HPDE6-E6E7 (cell line): Measurements from ENCODE around the gene GABARAP.

Experiments
- DNase-seq: peaks from one replicate; pipeline ENCODE4 v3.0.0; 2011; ENCODE audit warnings: missing footprints; ENCODE audit errors: extremely low spot score

The GABARAP gene

DNA sequence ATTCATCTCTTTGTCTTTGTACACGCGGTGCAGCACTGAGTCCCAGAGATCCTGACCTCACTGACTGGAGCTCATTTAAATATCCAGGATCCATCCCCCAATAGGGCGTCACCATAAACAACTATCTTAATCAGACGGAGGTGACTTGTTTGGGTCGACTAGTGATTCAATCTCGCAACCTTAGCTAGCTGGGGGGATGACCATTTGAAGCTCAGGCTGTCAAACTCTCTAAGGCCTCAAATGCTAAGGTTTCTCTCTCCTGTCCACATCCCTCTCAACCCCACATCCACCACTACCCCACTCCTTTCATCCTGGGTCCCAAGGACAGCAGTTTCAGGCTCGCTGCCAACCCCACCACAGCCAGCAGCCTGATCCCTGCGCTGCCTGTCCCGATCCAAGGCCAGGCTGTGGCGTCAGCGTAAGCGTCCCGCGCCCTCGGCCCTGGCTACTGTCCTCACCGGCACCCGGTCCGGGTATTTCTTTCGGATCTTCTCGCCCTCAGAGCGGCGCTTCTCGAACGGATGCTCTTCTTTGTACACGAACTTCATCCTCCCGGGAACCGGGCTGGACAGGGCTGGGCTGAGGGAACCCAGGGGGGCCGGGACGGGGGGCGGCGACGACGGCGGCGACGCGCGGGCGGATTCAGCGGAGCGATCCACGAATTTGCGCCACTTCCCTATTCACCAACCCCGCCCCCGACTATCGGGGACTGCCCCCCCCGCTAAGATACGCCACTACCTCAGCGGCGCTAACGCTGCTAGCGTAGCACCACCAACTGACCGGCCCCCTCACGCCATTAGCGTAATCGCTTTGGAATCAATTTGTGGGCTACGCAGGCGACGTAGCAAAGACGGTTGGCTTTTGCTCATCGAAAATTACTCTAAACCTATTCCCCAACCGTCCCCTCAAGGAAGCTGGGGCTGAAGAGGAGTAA is at the start of gene GABARAP:
TSS of gene GABARAP (minus strand) at position 667 of the 934 bp plus-strand sequence. CDS start at position 548, 119 bp downstream.
- DNase-seq: no peak

- DNase-seq: no peak
Measured at GRCh38 chr17:7290685-7291084, 48.4 kb upstream of the GABARAP start.

DNA sequence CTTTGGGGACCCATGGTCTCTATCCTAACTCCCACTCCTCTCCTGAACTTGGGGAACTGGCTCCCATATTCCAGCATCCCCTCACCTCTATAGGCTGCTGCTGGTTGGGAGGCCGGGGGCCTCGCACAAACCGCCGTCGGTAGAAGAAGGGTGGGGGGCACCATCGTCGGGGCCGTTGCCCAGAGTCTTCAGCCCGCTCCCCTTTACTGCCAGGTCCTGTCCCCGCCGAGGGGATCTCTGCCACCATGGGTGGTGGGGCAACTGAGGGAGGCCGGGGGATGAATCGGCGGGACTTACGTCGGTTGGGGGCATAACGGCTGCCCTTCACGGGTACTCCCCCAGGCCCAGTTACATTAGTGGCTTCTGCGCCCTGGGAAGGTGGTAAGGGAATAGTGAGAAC is 47.9 kb upstream of the GABARAP start:
- no peak for DNase-seq

- DNase-seq: no peak
Measured at GRCh38 chr17:7289256-7290032, 47.2 kb upstream of the GABARAP start.

- no peak for DNase-seq
Measured at GRCh38 chr17:7285679-7286078, 43.4 kb upstream of the GABARAP start.

- no peak for DNase-seq
Measured at GRCh38 chr17:7284911-7285310, 42.7 kb upstream of the GABARAP start.

DNA sequence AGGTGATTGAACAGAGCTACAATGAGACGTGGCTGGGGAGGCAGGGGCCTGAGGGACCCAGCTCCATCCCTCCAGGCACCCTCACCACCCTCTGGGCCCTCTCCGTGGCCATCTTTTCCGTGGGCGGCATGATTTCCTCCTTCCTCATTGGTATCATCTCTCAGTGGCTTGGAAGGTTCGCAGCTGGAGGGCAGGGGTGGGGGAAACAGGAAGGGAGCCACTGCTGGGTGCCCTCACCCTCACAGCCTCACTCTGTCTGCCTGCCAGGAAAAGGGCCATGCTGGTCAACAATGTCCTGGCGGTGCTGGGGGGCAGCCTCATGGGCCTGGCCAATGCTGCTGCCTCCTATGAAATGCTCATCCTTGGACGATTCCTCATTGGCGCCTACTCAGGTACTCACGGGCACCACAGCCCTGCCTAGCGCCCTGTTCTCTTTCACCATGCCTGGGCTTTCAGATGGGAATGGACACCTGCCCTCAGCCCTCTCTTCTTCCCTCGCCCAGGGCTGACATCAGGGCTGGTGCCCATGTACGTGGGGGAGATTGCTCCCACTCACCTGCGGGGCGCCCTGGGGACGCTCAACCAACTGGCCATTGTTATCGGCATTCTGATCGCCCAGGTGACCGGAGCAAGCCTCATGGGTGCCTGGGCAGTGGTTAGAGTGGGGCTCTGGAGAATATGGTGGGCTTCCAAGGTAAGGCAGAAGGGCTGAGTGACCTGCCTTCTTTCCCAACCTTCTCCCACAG is 41.4 kb upstream of the GABARAP start:
- DNase-seq: no peak

DNA sequence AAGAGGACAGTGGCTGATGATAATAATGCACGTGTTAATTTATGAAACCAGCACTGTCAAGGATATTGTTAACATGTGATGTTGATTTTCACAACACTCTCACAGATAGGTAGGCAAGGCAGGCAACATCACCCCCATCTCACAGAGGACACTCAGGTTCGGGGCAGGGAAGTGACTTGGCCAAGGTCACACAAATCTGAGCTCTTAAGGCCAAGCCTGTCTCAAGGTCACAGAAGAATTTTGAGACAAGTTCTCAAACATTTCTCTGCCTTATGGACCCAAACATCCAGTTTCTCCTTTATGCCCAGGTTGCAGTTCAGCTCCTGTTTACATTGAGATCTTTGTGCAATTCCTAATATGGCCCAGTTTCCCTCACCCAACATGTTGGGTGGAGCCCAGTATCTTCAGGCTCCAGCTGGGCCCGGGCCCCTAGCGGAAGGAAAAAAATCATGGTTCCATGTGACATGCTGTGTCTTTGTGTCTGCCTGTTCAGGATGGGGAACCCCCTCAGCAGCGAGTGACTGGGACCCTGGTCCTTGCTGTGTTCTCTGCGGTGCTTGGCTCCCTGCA is 40.6 kb upstream of the GABARAP start:
- no peak for DNase-seq

DNA sequence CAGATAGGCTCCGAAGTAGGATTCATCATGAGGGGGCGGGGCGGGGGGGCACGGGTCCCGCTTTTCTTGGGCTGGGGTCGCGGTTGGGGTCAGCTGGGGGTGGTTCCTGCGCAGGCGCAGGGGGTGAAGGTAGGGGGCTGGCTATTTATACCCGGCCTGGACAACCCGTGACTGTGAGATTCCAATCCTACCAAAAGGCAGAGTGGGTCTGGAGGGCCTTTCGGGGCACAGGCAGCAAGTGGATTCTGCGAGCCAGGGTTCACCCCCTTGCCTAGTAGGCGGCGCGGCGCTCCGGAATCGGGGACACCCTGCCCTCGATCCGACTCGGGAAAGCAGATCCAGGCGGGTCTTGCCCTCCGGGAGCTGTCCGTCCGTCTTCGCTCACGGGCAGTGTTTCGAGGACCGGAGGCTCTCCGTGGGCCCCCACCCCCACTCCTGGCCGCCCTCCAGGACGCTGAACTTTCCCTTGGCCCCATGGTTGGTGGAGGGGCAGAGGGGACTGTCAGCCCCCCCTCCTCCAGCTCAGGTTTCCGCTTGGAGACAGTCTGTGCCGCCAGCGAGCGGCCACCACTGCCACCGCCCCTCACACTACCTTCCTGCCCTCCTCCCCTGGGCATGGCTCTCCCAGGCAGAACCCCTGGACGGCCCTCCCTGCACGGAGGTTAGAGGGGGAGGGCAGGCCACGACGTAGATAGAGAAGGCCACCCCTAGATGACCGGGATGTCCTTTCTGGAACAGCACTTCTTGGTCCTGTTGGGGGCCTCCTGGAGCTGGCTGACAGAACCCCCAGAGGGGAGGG is 39.9 kb upstream of the GABARAP start:
- DNase-seq: no peak

DNA sequence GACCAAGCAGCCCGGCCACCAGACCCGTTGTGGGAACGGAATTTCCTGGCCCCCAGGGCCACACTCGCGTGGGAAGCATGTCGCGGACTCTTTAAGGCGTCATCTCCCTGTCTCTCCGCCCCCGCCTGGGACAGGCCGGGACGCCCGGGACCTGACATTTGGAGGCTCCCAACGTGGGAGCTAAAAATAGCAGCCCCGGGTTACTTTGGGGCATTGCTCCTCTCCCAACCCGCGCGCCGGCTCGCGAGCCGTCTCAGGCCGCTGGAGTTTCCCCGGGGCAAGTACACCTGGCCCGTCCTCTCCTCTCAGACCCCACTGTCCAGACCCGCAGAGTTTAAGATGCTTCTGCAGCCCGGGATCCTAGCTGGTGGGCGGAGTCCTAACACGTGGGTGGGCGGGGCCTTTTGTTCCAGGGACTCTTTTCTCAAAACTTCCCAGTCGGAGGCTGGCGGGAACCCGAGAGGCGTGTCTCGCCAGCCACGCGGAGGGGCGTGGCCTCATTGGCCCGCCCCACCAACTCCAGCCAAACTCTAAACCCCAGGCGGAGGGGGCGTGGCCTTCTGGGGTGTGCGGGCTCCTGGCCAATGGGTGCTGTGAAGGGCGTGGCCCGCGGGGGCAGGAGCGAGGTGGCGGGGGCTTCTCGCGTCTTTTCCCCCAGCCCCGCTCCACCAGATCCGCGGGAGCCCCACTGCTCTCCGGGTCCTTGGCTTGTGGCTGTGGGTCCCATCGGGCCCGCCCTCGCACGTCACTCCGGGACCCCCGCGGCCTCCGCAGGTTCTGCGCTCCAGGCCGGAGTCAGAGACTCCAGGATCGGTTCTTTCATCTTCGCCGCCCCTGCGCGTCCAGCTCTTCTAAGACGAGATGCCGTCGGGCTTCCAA is 39.1 kb upstream of the GABARAP start, which contains the start of gene SLC2A4:
TSS of gene SLC2A4 (plus strand) at position 645 of the 879 bp plus-strand sequence. CDS start at position 862, 217 bp downstream.
- DNase-seq: peak; percentile 93

DNA sequence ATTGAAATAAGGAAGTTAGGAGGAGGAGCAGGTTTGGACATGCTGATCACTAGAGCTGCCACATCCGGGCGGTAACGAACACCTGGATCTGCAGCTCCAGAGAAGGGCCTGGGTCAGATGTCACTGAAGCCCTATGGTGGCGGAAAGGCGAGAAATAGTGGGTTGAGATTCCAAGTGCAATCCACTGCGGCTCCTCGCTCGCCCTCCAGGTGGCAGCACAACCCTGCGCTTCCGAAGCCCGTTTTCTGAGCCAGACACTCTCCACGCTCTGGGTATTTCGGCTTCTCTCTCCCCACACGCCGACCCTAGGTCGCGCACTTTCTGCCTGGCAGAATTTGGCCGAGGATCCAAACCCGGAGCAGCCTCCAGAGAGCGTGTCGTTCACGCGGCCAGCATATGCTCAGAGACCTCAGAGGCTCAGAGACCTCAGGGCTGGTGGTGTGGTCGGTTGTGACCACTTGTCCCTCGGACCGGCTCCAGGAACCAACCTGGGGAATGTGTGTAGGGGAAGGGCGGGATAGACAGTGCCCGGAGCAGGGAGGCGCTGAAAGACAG is 38.3 kb upstream of the GABARAP start:
- DNase-seq: peak; percentile 84

DNA sequence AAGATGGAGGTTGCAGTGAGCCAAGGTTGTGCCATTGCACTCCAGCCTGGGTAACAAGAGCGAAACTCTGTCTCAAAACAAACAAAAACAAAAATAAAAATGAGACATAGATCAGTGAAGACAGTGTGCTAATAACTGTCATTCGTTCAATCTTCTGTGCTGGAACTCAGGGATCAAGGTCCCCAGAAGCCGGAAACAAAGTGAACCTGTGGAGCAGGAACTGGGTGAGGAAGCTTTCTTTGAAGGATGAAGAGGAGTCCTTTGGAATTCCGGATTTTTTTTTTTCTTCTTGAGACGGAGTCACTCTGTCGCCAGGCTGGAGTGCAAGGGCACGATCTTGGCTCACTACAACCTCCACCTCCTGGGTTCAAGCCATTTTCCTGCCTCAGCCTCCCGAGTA is 37.2 kb upstream of the GABARAP start:
- DNase-seq: no peak

- DNase-seq: no peak
Measured at GRCh38 chr17:7266784-7267183, 24.5 kb upstream of the GABARAP start.

DNA sequence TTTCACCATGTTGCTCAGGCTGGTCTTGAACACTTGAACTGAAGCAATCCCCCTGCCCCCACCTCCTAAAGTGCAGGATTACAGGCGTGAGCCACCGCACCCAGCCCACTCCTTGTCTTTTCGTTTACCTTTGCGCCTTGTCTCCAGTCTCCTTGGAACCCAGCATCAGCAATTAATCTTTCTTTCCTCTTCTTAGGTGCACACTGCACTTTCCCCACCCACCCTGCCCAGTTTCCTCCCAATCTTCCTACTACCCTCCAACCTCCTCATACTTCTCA is 21.5 kb upstream of the GABARAP start:
- no peak for DNase-seq

GRCh38 chr17:7262935-7263800 is 20.9 kb upstream of the GABARAP start:
- DNase-seq: peak; percentile 79

- peak; percentile 90 for DNase-seq
Measured at GRCh38 chr17:7262192-7262934, 20.1 kb upstream of the GABARAP start, which contains the start of gene CLDN7. Gene CLDN7 (minus strand): TSS chr17:7262478. CDS start chr17:7262043, 435 bp downstream.

DNA sequence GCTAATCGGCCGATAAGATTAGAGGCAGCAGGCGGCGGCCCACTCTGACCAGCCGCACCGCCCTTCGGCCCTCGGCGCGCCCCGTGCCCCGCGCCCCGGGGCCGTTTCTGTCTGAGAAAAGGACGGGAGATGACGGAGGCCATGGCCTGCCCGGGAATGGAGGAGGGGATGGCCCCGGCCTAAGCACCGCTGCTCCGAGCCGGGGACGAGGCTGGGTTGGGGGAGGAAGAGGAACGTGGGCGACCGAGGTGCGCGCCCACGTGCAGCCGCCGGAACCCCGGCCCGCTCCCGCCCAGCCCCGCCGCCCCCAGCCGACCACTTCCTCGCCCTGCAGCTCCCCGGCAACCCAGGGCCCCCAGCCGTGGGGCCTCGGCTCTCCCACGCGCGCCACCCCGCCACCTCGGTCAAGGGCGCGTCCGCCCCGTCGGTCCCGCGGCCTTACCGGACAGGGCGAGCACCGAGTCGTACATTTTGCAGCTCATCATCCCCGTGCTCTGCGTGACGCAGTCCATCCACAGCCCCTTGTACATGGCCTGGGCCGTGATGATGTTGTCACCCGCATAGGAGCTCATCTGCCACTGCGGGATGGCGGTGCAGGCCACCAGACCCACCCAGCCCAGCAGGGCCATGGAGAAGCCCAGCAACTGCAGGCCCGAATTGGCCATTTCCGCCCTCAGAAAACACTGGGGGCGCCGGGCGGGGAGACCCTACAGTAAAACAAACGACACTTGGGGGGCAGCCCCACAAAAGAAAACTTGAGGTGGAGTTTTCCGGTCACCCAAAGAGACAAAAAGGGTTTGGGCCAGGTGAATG is 19.3 kb upstream of the GABARAP start:
- no peak for DNase-seq
